Measurements from ENCODE around the gene SPATS2. TPM values are rescaled to one million over a fixed set of nuclear protein-coding genes. Genes with fewer than 3 reads are reported as not detected.
A peak's percentile ranks its signal among the peaks of the same experiment; 100 is the strongest.

The SPATS2 gene
- total RNA-seq, 1 donor from 2014 or later, result 6.2 TPM

GRCh38 chr12:49560695-49561094, 193.4 kb downstream of the SPATS2 start:
- DNase-seq (ENCODE audit: low spot score), result no peak
- intact Hi-C loops (cut with DNase I), result no loop called here

DNA sequence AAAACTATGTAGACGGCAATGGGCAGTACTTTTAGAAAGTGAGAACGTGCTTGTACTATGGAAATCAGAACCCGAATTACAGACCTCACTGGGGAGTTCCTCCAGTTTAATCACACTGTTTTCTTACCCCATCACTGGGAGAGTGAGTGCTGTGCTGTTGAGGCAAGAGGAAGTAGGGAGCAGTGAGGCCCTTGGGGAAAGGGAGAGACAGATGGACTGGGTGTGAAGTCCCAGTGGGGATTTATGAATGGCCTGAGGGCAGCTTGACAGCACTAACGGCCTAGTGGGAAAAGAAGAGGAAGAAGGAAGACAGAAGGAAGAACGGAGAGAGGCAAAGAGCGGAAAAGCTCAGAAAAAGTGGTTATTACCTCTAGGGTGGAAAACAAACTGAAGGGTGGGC, 195.0 kb downstream of the SPATS2 start:
- intact Hi-C loops (cut with DNase I), result no loop called here
- no peak for DNase-seq (ENCODE audit: low spot score)

DNA sequence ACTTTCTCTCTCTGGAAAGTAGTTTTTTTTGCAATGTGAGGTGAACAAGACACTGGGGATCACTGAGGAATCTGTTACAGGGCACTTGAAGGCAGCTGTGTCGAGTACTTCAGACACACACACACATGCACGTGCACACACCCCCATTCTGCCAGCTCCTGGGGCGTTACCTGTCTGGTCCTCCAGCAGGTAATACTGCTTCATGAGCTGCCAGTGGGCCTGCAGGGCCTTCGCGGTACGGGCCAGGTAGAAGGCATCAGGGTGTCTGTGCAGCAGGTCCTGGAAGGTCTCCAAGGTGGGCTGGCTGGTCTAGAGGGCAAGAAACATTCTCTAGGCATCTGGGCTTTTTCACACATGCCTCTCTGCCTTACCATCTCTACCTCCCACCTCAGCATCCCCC, 195.6 kb downstream of the SPATS2 start:
- DNase-seq (ENCODE audit: low spot score), result no peak
- intact Hi-C loops (cut with DNase I), result no loop called here

- intact Hi-C loops (cut with DNase I), result no loop called here
- no peak for DNase-seq (ENCODE audit: low spot score)
Measured at GRCh38 chr12:49563951-49564685, 196.9 kb downstream of the SPATS2 start.

- DNase-seq (ENCODE audit: low spot score), result peak; percentile 86
Measured at GRCh38 chr12:49564686-49565405, 197.6 kb downstream of the SPATS2 start.

GRCh38 chr12:49565406-49566265, 198.4 kb downstream of the SPATS2 start:
- intact Hi-C loops (cut with DNase I), result no loop called here

More at GRCh38 chr12:49564686-49565405, 197.6 kb downstream of the SPATS2 start:
- intact Hi-C loops (cut with DNase I), result no loop called here

GRCh38 chr12:49566361-49566760, 199.1 kb downstream of the SPATS2 start:
- no peak for DNase-seq (ENCODE audit: low spot score)
- intact Hi-C loops (cut with DNase I), result no loop called here

More at GRCh38 chr12:49565406-49566265, 198.4 kb downstream of the SPATS2 start:
- no peak for DNase-seq (ENCODE audit: low spot score)

GRCh38 chr12:49567302-49567610, 200.0 kb downstream of the SPATS2 start:
- intact Hi-C loops (cut with DNase I), result no loop called here
- no peak for DNase-seq (ENCODE audit: low spot score)

DNA sequence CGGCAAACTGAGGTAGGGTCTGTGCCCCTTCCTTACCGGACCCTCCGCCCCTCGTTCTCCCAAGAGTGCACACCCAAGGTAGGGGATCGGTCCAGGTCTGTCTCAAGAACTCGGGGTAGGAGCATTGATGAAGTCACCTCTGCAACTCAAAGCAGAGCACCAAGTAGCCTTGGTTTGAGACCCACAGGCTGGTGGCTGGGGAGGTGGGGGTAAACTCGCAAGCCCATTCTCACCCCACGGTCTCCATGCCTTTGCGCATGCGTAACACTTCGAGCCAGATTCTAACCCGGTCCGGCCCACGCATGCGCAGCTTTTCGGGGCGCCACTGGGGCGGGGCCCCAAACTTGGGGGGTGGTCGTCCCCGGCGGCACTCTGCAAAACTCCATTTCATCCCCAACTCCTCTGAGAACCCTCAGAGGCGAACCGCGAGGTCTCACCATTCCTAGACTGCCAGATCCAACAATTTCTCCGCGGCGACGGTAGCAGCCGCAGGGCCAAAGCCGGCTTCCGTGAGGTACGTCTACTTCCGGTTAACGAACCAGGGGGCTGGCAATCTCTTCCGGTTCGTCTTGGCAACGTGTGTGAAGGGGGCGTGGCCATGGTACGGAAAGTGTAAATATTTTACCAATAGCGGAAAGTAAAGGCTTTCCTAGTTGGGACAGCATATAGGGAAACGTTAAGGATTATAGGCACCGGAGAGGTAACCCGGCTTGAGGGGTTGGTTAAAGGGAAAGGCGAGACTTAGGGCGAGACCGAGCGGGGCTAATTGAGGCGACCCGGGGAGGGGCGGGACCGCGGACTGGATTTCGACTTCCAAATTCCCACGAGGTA, 200.6 kb downstream of the SPATS2 start, which contains the start of gene MCRS1:
MCRS1 (minus strand) TSS at position 532 of the 831 bp plus-strand sequence. CDS start 1,411 bp downstream, outside the sequence.
- intact Hi-C loops (cut with DNase I), result no loop called here
- DNase-seq (ENCODE audit: low spot score), result peak; percentile 93

DNA sequence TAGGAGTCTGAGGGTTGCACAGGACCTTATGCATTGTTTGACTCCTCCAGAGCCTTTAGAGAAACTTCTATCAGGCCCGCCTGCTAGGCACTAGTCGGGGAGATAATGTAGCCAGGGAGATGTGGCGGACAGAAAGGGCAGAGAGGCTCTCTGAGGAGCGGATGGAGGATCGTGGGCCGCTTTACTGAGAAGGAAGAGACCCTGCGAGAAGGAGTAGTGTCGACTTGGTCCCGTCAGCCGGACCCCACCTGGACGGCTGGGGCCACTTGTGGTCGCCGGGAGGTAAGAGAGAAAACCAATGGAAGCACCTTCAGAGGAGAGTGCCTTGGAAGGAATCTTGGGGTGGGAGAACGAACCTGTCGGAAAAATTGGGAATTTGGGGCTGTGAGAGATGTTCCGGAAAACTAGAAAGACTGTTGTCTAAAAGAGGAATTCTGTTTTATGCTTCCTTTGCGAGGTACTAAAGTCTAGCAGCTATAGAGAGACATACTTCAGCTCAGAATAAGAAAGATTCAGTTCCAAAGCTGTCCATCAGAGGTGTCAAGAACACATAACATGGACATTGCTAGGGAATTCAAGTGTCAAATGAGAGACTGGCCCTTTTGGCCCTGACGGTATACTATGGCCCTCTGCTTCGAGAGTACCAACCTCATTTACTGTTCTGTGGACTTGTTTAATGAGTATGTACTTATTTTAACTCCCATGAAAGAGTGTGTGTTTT, 201.3 kb downstream of the SPATS2 start:
- intact Hi-C loops (cut with DNase I), result no loop called here
- DNase-seq (ENCODE audit: low spot score), result no peak

Other genes starting within 250 kb of the SPATS2 start
- gene TUBA1B, start 236.1 kb upstream of the SPATS2 start, total RNA-seq, result 377 TPM
- gene TUBA1A, start 178.4 kb upstream of the SPATS2 start, total RNA-seq, result 250 TPM
- 39.5 TPM for gene TUBA1C, start 102.4 kb upstream of the SPATS2 start, total RNA-seq
- 0.38 TPM for gene PRPH, start 72.3 kb upstream of the SPATS2 start, total RNA-seq
- gene TROAP, start 44.2 kb upstream of the SPATS2 start, total RNA-seq, result not detected
- not detected for gene C1QL4, start 30.3 kb upstream of the SPATS2 start, total RNA-seq
- gene DNAJC22, start 20.6 kb upstream of the SPATS2 start, total RNA-seq, result 0.70 TPM
- 0.97 TPM for gene KCNH3, start 171.6 kb downstream of the SPATS2 start, total RNA-seq
- 118 TPM for gene MCRS1, start 200.7 kb downstream of the SPATS2 start, total RNA-seq
- gene FAM186B, start 238.2 kb downstream of the SPATS2 start, total RNA-seq, result 0.48 TPM